Activated CD4-positive, alpha-beta T cell treated with anti-CD3 and anti-CD28 coated beads, Interleukin-2, amount 50 U/mL, for 1 hour (primary cell): ENCODE data around the gene IZUMO2.
"Not testable (repeated sequence)": the region's sequence is repeated elsewhere in the genome, so short reads cannot be mapped to it uniquely, and the experiment has no call there.

ENCODE experiments used
- DNase-seq: peaks from one replicate; pipeline ENCODE4 v3.0.0-alpha.2; 2020

IZUMO2 gene

GRCh38 chr19:50134777-50135719, 28.0 kb downstream of the IZUMO2 start:
- DNase-seq = not testable (repeated sequence)

DNA sequence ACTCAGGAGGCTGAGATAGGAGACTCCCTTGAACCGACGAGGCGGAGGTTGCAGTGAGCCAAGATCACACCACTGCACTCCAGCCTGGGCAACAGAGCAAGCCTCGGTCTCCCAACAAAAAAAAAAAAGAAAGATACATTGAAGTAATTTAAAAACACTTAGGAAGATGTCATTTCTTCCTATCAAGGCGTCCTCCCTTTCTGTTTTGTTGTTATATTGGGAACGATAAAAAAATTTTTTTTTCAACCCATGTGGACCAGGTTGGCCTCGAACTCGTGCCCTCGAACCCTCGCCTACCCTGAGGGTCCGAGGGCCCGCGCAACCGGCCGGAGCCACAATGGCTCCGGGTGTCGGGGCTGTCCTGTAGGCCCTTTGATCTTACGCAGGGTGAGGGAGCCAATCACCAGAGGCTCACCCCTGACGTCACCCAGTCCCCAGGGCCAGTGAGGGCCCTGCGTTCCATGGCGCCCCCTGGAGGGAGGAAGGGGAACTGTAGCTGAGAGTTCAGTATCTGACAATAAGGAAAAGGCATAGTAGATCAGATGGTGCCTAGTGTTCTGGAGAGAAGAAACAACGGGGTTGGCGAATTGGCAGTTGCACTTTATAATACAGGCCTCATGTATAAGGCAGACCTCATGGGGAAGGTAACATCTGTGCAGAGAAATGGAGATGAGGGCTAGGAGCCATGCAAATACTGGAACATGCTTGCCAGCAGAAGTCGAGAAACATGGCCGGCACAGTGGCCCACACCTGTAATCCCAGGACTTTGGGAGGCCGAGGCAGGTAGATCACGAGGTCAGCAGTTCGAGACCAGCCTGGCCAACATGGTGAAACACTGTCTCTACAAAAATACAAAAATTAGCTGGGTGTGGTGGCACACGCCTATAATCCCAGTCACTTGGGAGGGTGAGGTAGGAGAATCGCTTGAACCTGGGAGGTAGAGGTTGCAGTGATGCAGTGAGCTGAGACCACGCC, 29.3 kb downstream of the IZUMO2 start:
- not testable (repeated sequence) for DNase-seq

DNA sequence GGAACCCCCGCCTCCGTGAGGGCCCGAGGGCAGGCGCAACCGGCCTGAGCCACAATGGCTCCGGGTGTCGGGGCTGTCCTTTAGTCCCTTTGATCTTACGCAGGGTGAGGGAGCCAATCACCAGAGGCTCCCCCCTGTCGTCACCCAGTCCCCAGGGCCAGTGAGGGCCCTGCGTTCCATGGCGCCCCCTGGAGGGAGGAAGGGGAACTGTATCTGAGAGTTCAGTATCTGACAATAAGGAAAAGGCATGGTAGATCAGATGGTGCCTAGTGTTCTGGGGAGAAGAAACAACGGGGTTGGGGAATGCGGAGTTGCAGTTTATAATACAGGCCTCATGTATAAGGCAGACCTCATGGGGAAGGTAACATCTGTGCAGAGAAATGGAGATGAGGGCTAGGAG, 59.1 kb downstream of the IZUMO2 start:
- not testable (repeated sequence) for DNase-seq

- DNase-seq = not testable (repeated sequence)
These were observed 59.7 kb downstream of the IZUMO2 start for GRCh38 chr19:50103405-50103804.
